ENCODE data around the gene PDE4B. TPM values are rescaled to one million over a fixed set of nuclear protein-coding genes. Genes with fewer than 3 reads are reported as not detected.
"Not testable (repeated sequence)": the region's sequence is repeated elsewhere in the genome, so short reads cannot be mapped to it uniquely, and the experiment has no call there.

Gene PDE4B
- total RNA-seq, 1 donor from 2014 or later = 7.6 TPM

DNA sequence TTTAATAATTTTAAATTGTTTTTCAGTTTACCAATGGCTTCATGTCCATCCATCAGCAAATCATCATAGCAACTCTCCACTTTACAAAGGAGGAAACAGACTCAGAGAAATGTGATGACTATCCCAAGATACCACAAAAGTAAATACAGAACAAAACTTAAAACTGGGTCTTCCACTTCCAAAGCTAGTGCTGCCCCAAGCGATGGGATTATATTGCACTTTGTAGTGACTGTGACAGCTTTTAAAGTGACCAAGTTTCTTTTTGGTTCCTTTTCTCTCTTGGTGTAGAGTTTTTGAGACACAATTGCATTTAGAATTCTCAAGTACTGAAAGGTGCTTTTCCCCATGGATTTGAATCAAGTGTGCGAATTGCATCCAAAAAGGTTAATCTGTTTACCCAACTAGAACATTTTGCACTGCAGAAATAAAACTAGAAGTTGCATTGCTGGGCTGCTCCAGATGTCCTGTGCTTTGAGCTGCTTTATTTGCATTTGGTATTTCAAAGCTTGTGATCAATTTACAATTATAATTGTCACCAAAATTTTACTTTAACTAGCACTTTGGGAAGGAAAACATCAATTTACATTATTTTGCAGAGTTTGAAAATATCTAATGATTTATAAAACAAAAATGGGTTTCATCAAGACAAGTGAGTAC, 320.2 kb downstream of the PDE4B start:
- no peak for TF ChIP-seq CTCF (IDR thresholded peaks at IDR 0.05; ENCODE audit: insufficient read depth, low read depth, low read length)
- TF ChIP-seq EZH2 (IDR thresholded peaks at IDR 0.05; ENCODE audit: insufficient read depth, low read length) = no peak
- Mint-ChIP-seq H3K9me3 (ENCODE audit: unreplicated experiment) (no peaks in the 10 kb centered on the region), H3K27ac (ENCODE audit: unreplicated experiment) (no peak overlapping the region), H3K4me1 (ENCODE audit: low read depth, unreplicated experiment) (peaks cover 4% of the 10 kb centered on the region), H3K36me3 (ENCODE audit: low read depth, unreplicated experiment) (no peaks in the 10 kb centered on the region), H3K27me3 (ENCODE audit: low read depth, unreplicated experiment) (no peaks in the 10 kb centered on the region), H3K4me3 (ENCODE audit: unreplicated experiment) (no peak overlapping the region)
- no peaks in the 10 kb centered on the region for H3K4me1 ChIP-seq (ENCODE audit: insufficient read depth, low read length)
- H3K4me3 ChIP-seq (ENCODE audit: insufficient read depth, low read depth, low read length) = no peak overlapping the region
- no peak overlapping the region for H3K27ac ChIP-seq (ENCODE audit: low read depth, low read length)
- H4K20me1 ChIP-seq (ENCODE audit: insufficient read depth, low read length) = no peaks in the 10 kb centered on the region
- no peaks in the 10 kb centered on the region for H3K36me3 ChIP-seq (ENCODE audit: insufficient read depth, low read length)
- no peak overlapping the region for H3K4me2 ChIP-seq (ENCODE audit: low read length)
- FAIRE-seq = no peak
- no peaks in the 10 kb centered on the region for H3K9me3 ChIP-seq (ENCODE audit: insufficient read depth, low read depth, low read length)
- no peaks in the 10 kb centered on the region for H3K79me2 ChIP-seq (ENCODE audit: insufficient read depth, low read length)
- H3K9ac ChIP-seq (ENCODE audit: low read length) = no peak overlapping the region
- no peak for DNase-seq (ENCODE audit: low read depth)
- H3K27me3 ChIP-seq (ENCODE audit: insufficient read depth, low read length) = no peaks in the 10 kb centered on the region
- no peak overlapping the region for H2AFZ ChIP-seq (ENCODE audit: low read depth, low read length)

- H3K79me2 ChIP-seq (ENCODE audit: insufficient read depth, low read length) = no peaks in the 10 kb centered on the region
- Mint-ChIP-seq H3K27me3 (ENCODE audit: low read depth, unreplicated experiment) (peaks cover 4% of the 10 kb centered on the region), H3K4me3 (ENCODE audit: unreplicated experiment) (no peak overlapping the region), H3K36me3 (ENCODE audit: low read depth, unreplicated experiment) (peaks cover 5% of the 10 kb centered on the region), H3K9me3 (ENCODE audit: unreplicated experiment) (peaks cover 2% of the 10 kb centered on the region), H3K4me1 (ENCODE audit: low read depth, unreplicated experiment) (peaks cover 4% of the 10 kb centered on the region), H3K27ac (ENCODE audit: unreplicated experiment) (no peak overlapping the region)
- H2AFZ ChIP-seq (ENCODE audit: low read depth, low read length) = no peak overlapping the region
- H3K9me3 ChIP-seq (ENCODE audit: insufficient read depth, low read depth, low read length) = no peaks in the 10 kb centered on the region
- DNase-seq (ENCODE audit: low read depth) = no peak
- no peaks in the 10 kb centered on the region for H3K4me1 ChIP-seq (ENCODE audit: insufficient read depth, low read length)
- no peak overlapping the region for H3K4me3 ChIP-seq (ENCODE audit: insufficient read depth, low read depth, low read length)
- H3K36me3 ChIP-seq (ENCODE audit: insufficient read depth, low read length) = no peaks in the 10 kb centered on the region
- FAIRE-seq = no peak
- H4K20me1 ChIP-seq (ENCODE audit: insufficient read depth, low read length) = no peaks in the 10 kb centered on the region
- H3K27me3 ChIP-seq (ENCODE audit: insufficient read depth, low read length) = no peaks in the 10 kb centered on the region
- TF ChIP-seq CTCF (IDR thresholded peaks at IDR 0.05; ENCODE audit: insufficient read depth, low read depth, low read length) (no peak), EZH2 (IDR thresholded peaks at IDR 0.05; ENCODE audit: insufficient read depth, low read length) (no peak)
- no peak overlapping the region for H3K27ac ChIP-seq (ENCODE audit: low read depth, low read length)
- H3K4me2 ChIP-seq (ENCODE audit: low read length) = no peak overlapping the region
- no peak overlapping the region for H3K9ac ChIP-seq (ENCODE audit: low read length)
Observed at GRCh38 chr1:66119148-66119547, 326.5 kb downstream of the PDE4B start.

DNA sequence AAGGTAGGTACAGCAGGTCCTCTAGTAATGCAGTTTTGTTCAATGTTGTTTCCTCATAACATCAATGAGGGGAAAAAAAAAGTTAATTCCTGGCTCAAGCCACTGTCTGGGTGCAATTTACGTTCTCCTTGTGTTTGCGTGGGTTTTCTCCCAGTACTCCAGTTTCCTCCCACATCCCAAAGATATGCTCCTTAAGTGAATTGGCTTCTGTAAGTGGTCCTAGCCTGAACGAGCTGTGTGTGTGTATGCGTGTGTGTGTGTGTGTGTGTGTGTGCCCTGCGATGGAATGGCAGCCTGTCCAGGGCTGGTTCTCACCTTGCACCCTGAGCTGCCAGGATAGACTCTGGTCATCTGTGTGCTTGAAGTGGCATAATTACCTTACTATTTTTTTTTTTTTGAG, 332.0 kb downstream of the PDE4B start:
- H3K27me3 ChIP-seq (ENCODE audit: insufficient read depth, low read length) = no peaks in the 10 kb centered on the region
- TF ChIP-seq EZH2 (IDR thresholded peaks at IDR 0.05; ENCODE audit: insufficient read depth, low read length) = no peak
- peaks cover 4% of the 10 kb centered on the region for H3K27me3 Mint-ChIP-seq (ENCODE audit: low read depth, unreplicated experiment)

GRCh38 chr1:66128641-66129040, 335.9 kb downstream of the PDE4B start:
- not testable (repeated sequence) for FAIRE-seq; H3K79me2 ChIP-seq (ENCODE audit: insufficient read depth, low read length); H4K20me1 ChIP-seq (ENCODE audit: insufficient read depth, low read length); H3K27ac Mint-ChIP-seq (ENCODE audit: unreplicated experiment); H3K9ac ChIP-seq (ENCODE audit: low read length); H3K36me3 ChIP-seq (ENCODE audit: insufficient read depth, low read length); H3K4me2 ChIP-seq (ENCODE audit: low read length); H3K27me3 Mint-ChIP-seq (ENCODE audit: low read depth, unreplicated experiment); H3K36me3 Mint-ChIP-seq (ENCODE audit: low read depth, unreplicated experiment); H3K9me3 Mint-ChIP-seq (ENCODE audit: unreplicated experiment); H3K27me3 ChIP-seq (ENCODE audit: insufficient read depth, low read length); H3K4me1 ChIP-seq (ENCODE audit: insufficient read depth, low read length); DNase-seq (ENCODE audit: low read depth); H3K4me3 ChIP-seq (ENCODE audit: insufficient read depth, low read depth, low read length); H2AFZ ChIP-seq (ENCODE audit: low read depth, low read length); H3K4me3 Mint-ChIP-seq (ENCODE audit: unreplicated experiment); H3K4me1 Mint-ChIP-seq (ENCODE audit: low read depth, unreplicated experiment); H3K27ac ChIP-seq (ENCODE audit: low read depth, low read length); H3K9me3 ChIP-seq (ENCODE audit: insufficient read depth, low read depth, low read length)

More for the DNA sequence above, 332.0 kb downstream of the PDE4B start:
- Mint-ChIP-seq H3K36me3 (ENCODE audit: low read depth, unreplicated experiment) (peaks cover 5% of the 10 kb centered on the region), H3K9me3 (ENCODE audit: unreplicated experiment) (no peaks in the 10 kb centered on the region), H3K4me1 (ENCODE audit: low read depth, unreplicated experiment) (no peaks in the 10 kb centered on the region), H3K27ac (ENCODE audit: unreplicated experiment) (no peak overlapping the region), H3K4me3 (ENCODE audit: unreplicated experiment) (no peak overlapping the region)
- H3K4me1 ChIP-seq (ENCODE audit: insufficient read depth, low read length) = no peaks in the 10 kb centered on the region
- H4K20me1 ChIP-seq (ENCODE audit: insufficient read depth, low read length) = no peaks in the 10 kb centered on the region
- H3K4me3 ChIP-seq (ENCODE audit: insufficient read depth, low read depth, low read length) = no peak overlapping the region
- no peaks in the 10 kb centered on the region for H3K9me3 ChIP-seq (ENCODE audit: insufficient read depth, low read depth, low read length)
- no peaks in the 10 kb centered on the region for H3K36me3 ChIP-seq (ENCODE audit: insufficient read depth, low read length)
- no peak overlapping the region for H3K9ac ChIP-seq (ENCODE audit: low read length)
- FAIRE-seq = no peak
- no peak for DNase-seq (ENCODE audit: low read depth)
- H3K4me2 ChIP-seq (ENCODE audit: low read length) = no peak overlapping the region
- no peak overlapping the region for H2AFZ ChIP-seq (ENCODE audit: low read depth, low read length)
- H3K27ac ChIP-seq (ENCODE audit: low read depth, low read length) = no peak overlapping the region
- no peaks in the 10 kb centered on the region for H3K79me2 ChIP-seq (ENCODE audit: insufficient read depth, low read length)
